ENCODE results near the gene IRAK2.
A peak's percentile ranks its signal among the peaks of the same experiment; 100 is the strongest.
"Not testable (repeated sequence)": the region's sequence is repeated elsewhere in the genome, so short reads cannot be mapped to it uniquely, and the experiment has no call there.

The IRAK2 gene

GRCh38 chr3:10260211-10260701 lies 95.5 kb downstream of the IRAK2 start:
- no peak for DNase-seq

- DNase-seq, result no peak
Measured at GRCh38 chr3:10262027-10262426, 97.3 kb downstream of the IRAK2 start.

GRCh38 chr3:10263646-10264363 lies 99.1 kb downstream of the IRAK2 start:
- DNase-seq, result peak; percentile 76

GRCh38 chr3:10265833-10266232 lies 101.1 kb downstream of the IRAK2 start:
- no peak for DNase-seq

- DNase-seq, result not testable (repeated sequence)
Measured at GRCh38 chr3:10266936-10267335, 102.2 kb downstream of the IRAK2 start.

GRCh38 chr3:10268116-10268515 lies 103.4 kb downstream of the IRAK2 start:
- DNase-seq, result no peak

GRCh38 chr3:10268930-10269329 lies 104.2 kb downstream of the IRAK2 start:
- DNase-seq, result no peak

- no peak for DNase-seq
Measured at GRCh38 chr3:10269443-10269842, 104.7 kb downstream of the IRAK2 start.

GRCh38 chr3:10272476-10272875 lies 107.8 kb downstream of the IRAK2 start:
- DNase-seq, result not testable (repeated sequence)

- no peak for DNase-seq
Measured at GRCh38 chr3:10272977-10273376, 108.3 kb downstream of the IRAK2 start.

GRCh38 chr3:10273702-10274305 lies 109.1 kb downstream of the IRAK2 start:
- no peak for DNase-seq

- no peak for DNase-seq
Measured at GRCh38 chr3:10274601-10275000, 109.9 kb downstream of the IRAK2 start.

GRCh38 chr3:10277115-10277625 lies 112.5 kb downstream of the IRAK2 start:
- no peak for DNase-seq

GRCh38 chr3:10278501-10278900 lies 113.8 kb downstream of the IRAK2 start:
- DNase-seq, result no peak

- DNase-seq, result no peak
Measured at GRCh38 chr3:10279384-10280176, 114.9 kb downstream of the IRAK2 start.

- DNase-seq, result no peak
Measured at GRCh38 chr3:10280177-10280529, 115.4 kb downstream of the IRAK2 start.

GRCh38 chr3:10280571-10280970 lies 115.9 kb downstream of the IRAK2 start:
- no peak for DNase-seq

- no peak for DNase-seq
Measured at GRCh38 chr3:10281951-10282350, 117.2 kb downstream of the IRAK2 start.

GRCh38 chr3:10283638-10284037 lies 118.9 kb downstream of the IRAK2 start:
- DNase-seq, result no peak

GRCh38 chr3:10284496-10284895 lies 119.8 kb downstream of the IRAK2 start:
- DNase-seq, result peak; percentile 34

GRCh38 chr3:10285272-10286132 lies 120.8 kb downstream of the IRAK2 start:
- DNase-seq, result peak; percentile 17

- no peak for DNase-seq
Measured at GRCh38 chr3:10286133-10286524, 121.4 kb downstream of the IRAK2 start.

All from stimulated activated CD4-positive, alpha-beta T cell treated with anti-CD3 and anti-CD28 coated beads, Interleukin-4, amount 100 ng/mL, for 24 hours (primary cell).